ENCODE data around the gene CAVIN2. TPM values are rescaled to one million over a fixed set of nuclear protein-coding genes. Genes with fewer than 3 reads are reported as not detected.

CAVIN2 gene
- polyA plus RNA-seq, 1 of the 3 experiments (the other 2 are of a cell fraction): 1.5 TPM

GRCh38 chr2:191811807-191812602, 34.9 kb downstream of the CAVIN2 start:
- WGBS (ENCODE audit: low lambda C conversion rate): 41% methylated on average over 9 of the region's 9 CpGs
- Histone ChIP-seq H3K79me2 (ENCODE audit: insufficient read depth) (no peaks in the 10 kb centered on the region), H3F3A (replicated peaks; ENCODE audit: insufficient read depth) (no peaks in the 10 kb centered on the region), H3K36me3 (replicated peaks in 1 of 2; ENCODE audit: control insufficient read depth in 1 of 2, insufficient read depth in 2 of 2, low read length in 1 of 2) (no peaks in the 10 kb centered on the region), H4K20me1 (ENCODE audit: insufficient read depth) (no peaks in the 10 kb centered on the region), H3K9me2 (no peaks in the 10 kb centered on the region), H3K4me3 (ENCODE audit: low read depth in 2 of 2, low read length in 1 of 2) (peak overlapping the region in 1 of 2 experiments; percentile 8; a peak in 1 of 4 replicates), H3K27me3 (ENCODE audit: insufficient read depth) (no peaks in the 10 kb centered on the region), H3K27ac (ENCODE audit: low read depth in 2 of 2, low read length in 1 of 2) (no peak overlapping the region), H2AFZ (ENCODE audit: low read depth) (no peak overlapping the region), H3K9me3 (no peaks in the 10 kb centered on the region), H3K4me1 (ENCODE audit: control insufficient read depth in 1 of 2, insufficient read depth in 2 of 2, low read depth in 1 of 2, low read length in 1 of 2) (peaks cover 0 to 6% of the 10 kb centered on the region in 2 experiments; a peak in 2 of 4 replicates), H3K4me2 (0 out of 2 replicates have a peak overlapping the region, but pooled peaks have one; percentile 29), H3K9ac (no peak overlapping the region)
- TF ChIP-seq GABPA (IDR thresholded peaks at IDR 0.05; ENCODE audit: low read depth) (0 out of 2 replicates have a peak, but pooled peaks have one; percentile 9), EZH2phosphoT487 (IDR thresholded peaks at IDR 0.05; ENCODE audit: borderline replicate concordance, low read depth) (no peak), YY1 (IDR thresholded peaks at IDR 0.05; ENCODE audit: low read depth) (no peak), NRF1 (IDR thresholded peaks at IDR 0.05; ENCODE audit: low read depth, low read length) (no peak), SMC3 (IDR thresholded peaks at IDR 0.05; ENCODE audit: low read depth, low read length) (peak; percentile 99), NFIC (IDR thresholded peaks at IDR 0.05; ENCODE audit: borderline replicate concordance) (no peak), RAD21 (IDR thresholded peaks at IDR 0.05; ENCODE audit: low read length) (peak; percentile 98), PBX3 (IDR thresholded peaks at IDR 0.05) (no peak), JUND (IDR thresholded peaks at IDR 0.05) (no peak), POLR2AphosphoS5 (IDR thresholded peaks at IDR 0.05; ENCODE audit: low read depth, low read length) (no peak), TAF1 (IDR thresholded peaks at IDR 0.05; ENCODE audit: borderline replicate concordance, low read depth, low read length) (no peak), USF1 (IDR thresholded peaks at IDR 0.05; ENCODE audit: borderline replicate concordance, low read depth) (no peak), CTCF (IDR thresholded peaks at IDR 0.05) (peak; percentile 93), RXRA (IDR thresholded peaks at IDR 0.05; ENCODE audit: borderline replicate concordance, low read depth) (peak; percentile 20; the same call in 1 of the 2 replicates), TCF12 (IDR thresholded peaks at IDR 0.05) (no peak), SIN3A (IDR thresholded peaks at IDR 0.05; ENCODE audit: borderline replicate concordance, low read depth, low read length) (no peak)
- DNase-seq: peak; percentile 54
- ChIA-PET POLR2A (interaction anchor here (1.3 kb wide), 1 partner anchor 350 kb away, joined by 5 read pairs; no protein-coding TSS in a partner anchor), CTCF (interaction anchor here (0.6 to 17.0 kb wide), 59 partner anchors 9 to 1773 kb away, joined by 3 to 306 read pairs (median 4); partner anchors contain the start of gene TMEFF2)

All from SK-N-SH (cell line).